Uterus (tissue), 2 donors: ENCODE measurements around the gene GALNTL6.

Experiments used
- POLR2A ChIP-seq, 2 donors: fragments of 450-650 bp; IDR thresholded peaks; one replicate each; pipeline ENCODE4 v1.6.1; 2016; ENCODE audit warnings: antibody characterized with exemption in 2 of 2, mild to moderate bottlenecking in 1 of 2, moderate library complexity in 1 of 2
- TF ChIP-seq, protein P1 (sequence below), 4 experiments: fragments of 200-600 bp in 2 of 4; fragments of 450-650 bp in 2 of 4; sonication (generic) in 2 of 4; IDR thresholded peaks; one replicate each; pipeline ENCODE4 v1.5.1; 2016 to 2019; ENCODE audit warnings: antibody characterized with exemption in 4 of 4, mild to moderate bottlenecking in 2 of 4, moderate library complexity in 1 of 4

DNA sequence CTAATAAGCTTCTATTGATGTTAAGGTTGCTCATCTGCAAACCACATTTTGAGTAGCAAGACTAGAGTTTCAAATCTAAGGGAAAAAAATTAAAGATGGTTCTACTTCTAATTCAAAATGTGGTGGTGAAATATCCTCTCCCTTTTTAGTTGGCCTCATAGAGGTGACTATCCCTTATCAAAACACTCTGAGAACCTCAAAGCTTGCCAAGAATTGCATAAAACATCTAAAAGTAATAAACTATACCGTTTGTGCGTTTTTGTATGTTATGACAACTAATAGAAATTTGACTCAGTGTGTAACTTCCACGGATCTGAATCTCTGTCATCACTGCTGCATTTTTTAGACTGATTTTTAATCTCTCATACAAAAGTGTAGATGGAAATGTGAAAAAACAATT, 682.6 kb downstream of the GALNTL6 start:
- TF ChIP-seq, protein P1, sequence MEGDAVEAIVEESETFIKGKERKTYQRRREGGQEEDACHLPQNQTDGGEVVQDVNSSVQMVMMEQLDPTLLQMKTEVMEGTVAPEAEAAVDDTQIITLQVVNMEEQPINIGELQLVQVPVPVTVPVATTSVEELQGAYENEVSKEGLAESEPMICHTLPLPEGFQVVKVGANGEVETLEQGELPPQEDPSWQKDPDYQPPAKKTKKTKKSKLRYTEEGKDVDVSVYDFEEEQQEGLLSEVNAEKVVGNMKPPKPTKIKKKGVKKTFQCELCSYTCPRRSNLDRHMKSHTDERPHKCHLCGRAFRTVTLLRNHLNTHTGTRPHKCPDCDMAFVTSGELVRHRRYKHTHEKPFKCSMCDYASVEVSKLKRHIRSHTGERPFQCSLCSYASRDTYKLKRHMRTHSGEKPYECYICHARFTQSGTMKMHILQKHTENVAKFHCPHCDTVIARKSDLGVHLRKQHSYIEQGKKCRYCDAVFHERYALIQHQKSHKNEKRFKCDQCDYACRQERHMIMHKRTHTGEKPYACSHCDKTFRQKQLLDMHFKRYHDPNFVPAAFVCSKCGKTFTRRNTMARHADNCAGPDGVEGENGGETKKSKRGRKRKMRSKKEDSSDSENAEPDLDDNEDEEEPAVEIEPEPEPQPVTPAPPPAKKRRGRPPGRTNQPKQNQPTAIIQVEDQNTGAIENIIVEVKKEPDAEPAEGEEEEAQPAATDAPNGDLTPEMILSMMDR (IDR thresholded peaks at IDR 0.05), result no peak
- no peak for TF ChIP-seq POLR2A (IDR thresholded peaks at IDR 0.05)
